Nephron (organoid): ENCODE measurements around the gene BTN3A1.
A peak's percentile ranks its signal among the peaks of the same experiment; 100 is the strongest.
"Not testable (repeated sequence)": the region's sequence is repeated elsewhere in the genome, so short reads cannot be mapped to it uniquely, and the experiment has no call there.

Experiments
- H3K27ac Mint-ChIP-seq, 3 experiments: 2 replicates each; pipeline ENCODE4 v1.8.0; 2020; ENCODE audit warnings: mixed read lengths in 3 of 3, mild to moderate bottlenecking in 2 of 3, moderate library complexity in 1 of 3
- H3K27me3 Mint-ChIP-seq: 2 replicates; pipeline ENCODE4 v1.8.0; 2021; ENCODE audit warnings: low read depth, mild to moderate bottlenecking, moderate library complexity, mixed read lengths
- H3K36me3 Mint-ChIP-seq: 2 replicates; pipeline ENCODE4 v1.8.0; 2020; ENCODE audit warnings: low read depth, mixed read lengths
- H3K4me1 Mint-ChIP-seq: 2 replicates; pipeline ENCODE4 v1.8.0; 2020; ENCODE audit warnings: mixed read lengths
- H3K4me3 Mint-ChIP-seq, 3 experiments: 2 replicates each; pipeline ENCODE4 v1.8.0; 2020; ENCODE audit warnings: mild to moderate bottlenecking in 3 of 3, mixed read lengths in 3 of 3, moderate library complexity in 2 of 3
- H3K9me3 Mint-ChIP-seq: 2 replicates; pipeline ENCODE4 v1.8.0; 2020; ENCODE audit warnings: mixed read lengths
- TF ChIP-seq, protein P1 (sequence below), 3 experiments: fragments of 200-600 bp; sonication (generic); IDR thresholded peaks; one replicate each; pipeline ENCODE4 v1.5.0; 2021; ENCODE audit warnings: antibody characterized with exemption in 3 of 3; ENCODE audit not compliant: unreplicated experiment in 3 of 3

The BTN3A1 gene

DNA sequence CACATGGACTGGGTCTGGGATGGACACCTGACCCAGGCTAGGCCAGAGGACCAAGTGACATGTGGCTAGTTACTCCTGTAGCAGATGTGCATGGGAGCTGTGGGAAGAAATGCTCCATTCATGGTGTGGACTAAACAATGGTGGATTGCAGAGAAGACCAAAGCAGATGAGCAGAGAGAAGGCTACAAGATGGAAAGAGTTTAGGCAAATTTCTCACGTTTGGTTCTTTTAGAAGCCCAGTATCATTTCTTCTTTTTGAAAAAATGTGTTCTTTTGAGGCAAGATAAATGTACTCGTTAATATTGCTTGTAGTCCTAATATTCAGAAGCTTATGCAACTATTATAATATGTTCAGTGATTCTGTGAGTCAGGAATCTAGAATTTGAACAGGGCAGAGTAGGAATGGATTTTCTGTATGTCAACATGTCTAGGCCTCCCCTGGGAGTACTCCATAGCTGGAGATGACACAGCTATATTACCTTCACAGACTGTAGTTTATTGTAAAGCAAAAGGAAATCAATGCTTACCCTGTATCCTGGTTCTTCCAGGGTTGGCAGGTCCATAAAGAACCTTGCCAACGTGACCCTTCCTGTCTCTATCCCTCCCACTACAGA lies 53.4 kb downstream of the BTN3A1 start:
- no peaks in the 10 kb centered on the region for H3K27me3 Mint-ChIP-seq
- H3K9me3 Mint-ChIP-seq = no peaks in the 10 kb centered on the region
- TF ChIP-seq, protein P1, sequence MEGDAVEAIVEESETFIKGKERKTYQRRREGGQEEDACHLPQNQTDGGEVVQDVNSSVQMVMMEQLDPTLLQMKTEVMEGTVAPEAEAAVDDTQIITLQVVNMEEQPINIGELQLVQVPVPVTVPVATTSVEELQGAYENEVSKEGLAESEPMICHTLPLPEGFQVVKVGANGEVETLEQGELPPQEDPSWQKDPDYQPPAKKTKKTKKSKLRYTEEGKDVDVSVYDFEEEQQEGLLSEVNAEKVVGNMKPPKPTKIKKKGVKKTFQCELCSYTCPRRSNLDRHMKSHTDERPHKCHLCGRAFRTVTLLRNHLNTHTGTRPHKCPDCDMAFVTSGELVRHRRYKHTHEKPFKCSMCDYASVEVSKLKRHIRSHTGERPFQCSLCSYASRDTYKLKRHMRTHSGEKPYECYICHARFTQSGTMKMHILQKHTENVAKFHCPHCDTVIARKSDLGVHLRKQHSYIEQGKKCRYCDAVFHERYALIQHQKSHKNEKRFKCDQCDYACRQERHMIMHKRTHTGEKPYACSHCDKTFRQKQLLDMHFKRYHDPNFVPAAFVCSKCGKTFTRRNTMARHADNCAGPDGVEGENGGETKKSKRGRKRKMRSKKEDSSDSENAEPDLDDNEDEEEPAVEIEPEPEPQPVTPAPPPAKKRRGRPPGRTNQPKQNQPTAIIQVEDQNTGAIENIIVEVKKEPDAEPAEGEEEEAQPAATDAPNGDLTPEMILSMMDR (IDR thresholded peaks at IDR 0.05; ENCODE audit: unreplicated experiment in 3 of 3) = no peak
- peak overlapping the region in 1 of 3 experiments; percentile 47 for H3K27ac Mint-ChIP-seq
- peak overlapping the region in 1 of 3 experiments; percentile 38 for H3K4me3 Mint-ChIP-seq
- peaks cover 34% of the 10 kb centered on the region for H3K4me1 Mint-ChIP-seq
- peaks cover 16% of the 10 kb centered on the region for H3K36me3 Mint-ChIP-seq

DNA sequence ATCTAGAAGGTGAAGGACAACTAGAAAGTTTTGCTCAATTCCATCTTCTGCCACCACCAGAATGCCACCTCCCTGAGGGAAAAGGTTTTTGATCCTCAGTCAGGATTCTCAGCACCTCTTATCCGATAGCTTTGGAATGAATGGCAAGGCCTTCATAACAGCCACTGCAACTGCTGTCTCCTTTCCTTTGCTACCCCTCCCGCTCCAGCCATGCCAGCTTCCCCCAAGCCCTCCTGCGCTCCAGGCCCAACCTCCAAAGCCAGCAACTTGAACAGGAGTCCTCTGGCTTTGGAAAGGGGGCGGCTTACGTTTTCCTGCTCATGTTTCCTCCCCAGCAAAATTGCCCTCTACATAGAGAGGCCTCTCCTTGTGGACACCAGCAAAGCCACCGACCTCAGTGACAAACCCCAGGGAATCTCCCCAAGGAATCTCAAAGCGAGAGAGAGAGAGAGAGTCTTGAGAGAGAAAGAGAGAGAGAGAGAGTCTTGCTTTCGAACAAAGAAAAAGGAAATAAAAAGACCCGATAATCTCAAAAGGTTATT lies 55.3 kb downstream of the BTN3A1 start:
- TF ChIP-seq, protein P1 (IDR thresholded peaks at IDR 0.05; ENCODE audit: unreplicated experiment in 3 of 3) = no peak
- no peaks in the 10 kb centered on the region for H3K9me3 Mint-ChIP-seq
- peaks cover 30% of the 10 kb centered on the region for H3K36me3 Mint-ChIP-seq
- H3K27ac Mint-ChIP-seq = peak overlapping the region; percentile 98 to 99 (median 98)
- H3K4me1 Mint-ChIP-seq = peaks cover 34% of the 10 kb centered on the region
- peak overlapping the region; percentile 98 for H3K4me3 Mint-ChIP-seq
- H3K27me3 Mint-ChIP-seq = no peaks in the 10 kb centered on the region

DNA sequence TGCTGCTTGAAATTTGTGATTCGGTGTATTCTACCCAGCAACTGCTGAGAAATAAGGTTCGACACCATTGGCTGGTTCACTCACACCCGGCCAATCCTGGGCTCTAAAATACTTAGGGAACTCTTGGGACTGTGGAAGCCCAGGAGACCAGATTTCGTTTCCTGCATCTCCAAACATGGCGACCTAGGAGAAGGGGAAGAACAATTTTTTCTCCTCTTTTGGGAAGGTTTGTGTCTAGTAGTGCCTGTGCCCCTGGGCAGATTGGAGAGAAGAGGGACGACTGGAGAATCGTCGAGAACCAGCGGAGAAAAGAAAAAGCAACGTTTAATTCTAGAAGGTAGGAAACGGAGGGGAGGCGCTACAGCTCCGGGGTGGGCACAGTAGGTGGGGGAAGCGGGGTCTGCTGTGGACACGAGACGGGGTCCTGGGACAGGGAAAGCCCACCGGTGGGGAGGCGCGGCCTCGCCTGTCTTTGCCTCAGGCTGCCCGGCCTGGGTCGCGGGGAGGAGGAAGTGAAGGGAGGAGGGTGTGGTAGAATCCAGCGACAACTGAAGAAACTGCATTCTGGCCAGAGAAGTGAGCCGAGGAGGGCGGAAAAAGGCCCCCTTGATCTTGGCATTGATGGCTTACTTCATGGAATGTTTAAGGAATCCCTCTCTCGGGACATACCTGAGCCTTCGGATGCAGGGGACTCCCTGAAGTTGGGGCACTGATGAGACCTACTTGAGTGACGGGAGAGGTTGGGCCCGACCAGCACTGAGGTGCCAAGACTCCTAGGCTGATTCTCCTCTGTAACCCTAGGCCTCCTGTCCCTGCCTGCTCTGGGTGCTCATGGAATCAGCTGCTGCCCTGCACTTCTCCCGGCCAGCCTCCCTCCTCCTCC lies 56.0 kb downstream of the BTN3A1 start, which contains the start of gene BTN2A1:
Gene BTN2A1, plus strand, starts transcription at position 150 of the 883 bp plus-strand sequence. Its CDS starts 682 bp downstream, at position 832.
- TF ChIP-seq, protein P1 (IDR thresholded peaks at IDR 0.05; ENCODE audit: unreplicated experiment in 3 of 3) = no peak
- Mint-ChIP-seq H3K4me1 (peaks cover 37% of the 10 kb centered on the region), H3K27me3 (no peaks in the 10 kb centered on the region), H3K4me3 (peak within 1 kb of the TSS; percentile 98), H3K9me3 (no peaks in the 10 kb centered on the region), H3K36me3 (peaks cover 37% of the 10 kb centered on the region), H3K27ac (peak within 1 kb of the TSS; percentile 98 to 99 (median 98))

DNA sequence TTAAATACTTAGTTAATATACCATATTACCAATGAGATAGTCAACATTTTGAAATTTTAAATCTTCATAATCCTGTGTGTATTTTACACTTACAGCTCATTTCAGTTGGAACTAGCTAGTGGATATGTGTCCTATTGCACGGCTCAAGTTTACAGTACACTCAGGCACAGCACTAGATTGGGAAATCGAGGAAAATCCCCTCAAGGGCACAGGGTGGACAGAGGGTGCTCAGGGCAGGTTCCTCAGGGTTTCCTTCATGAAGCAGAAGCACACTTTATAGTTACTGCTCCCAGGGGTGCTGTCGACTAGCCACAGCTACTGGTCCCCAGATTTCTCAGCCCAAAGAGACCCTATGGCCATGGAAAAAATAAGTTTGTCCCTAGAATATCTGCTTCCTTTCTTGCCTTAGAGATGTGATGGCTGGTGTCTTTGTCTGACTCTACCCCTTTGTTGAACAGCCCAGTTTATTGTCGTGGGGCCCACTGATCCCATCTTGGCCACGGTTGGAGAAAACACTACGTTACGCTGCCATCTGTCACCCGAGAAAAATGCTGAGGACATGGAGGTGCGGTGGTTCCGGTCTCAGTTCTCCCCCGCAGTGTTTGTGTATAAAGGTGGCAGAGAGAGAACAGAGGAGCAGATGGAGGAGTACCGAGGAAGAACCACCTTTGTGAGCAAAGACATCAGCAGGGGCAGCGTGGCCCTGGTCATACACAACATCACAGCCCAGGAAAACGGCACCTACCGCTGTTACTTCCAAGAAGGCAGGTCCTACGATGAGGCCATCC lies 57.1 kb downstream of the BTN3A1 start:
- H3K4me3 Mint-ChIP-seq = peak overlapping the region; percentile 79 to 84 (median 82)
- no peaks in the 10 kb centered on the region for H3K27me3 Mint-ChIP-seq
- peaks cover 49% of the 10 kb centered on the region for H3K36me3 Mint-ChIP-seq
- TF ChIP-seq, protein P1 (IDR thresholded peaks at IDR 0.05; ENCODE audit: unreplicated experiment in 3 of 3) = no peak
- H3K27ac Mint-ChIP-seq = peak overlapping the region; percentile 34 to 98 (median 42)
- no peaks in the 10 kb centered on the region for H3K9me3 Mint-ChIP-seq
- H3K4me1 Mint-ChIP-seq = peaks cover 40% of the 10 kb centered on the region

DNA sequence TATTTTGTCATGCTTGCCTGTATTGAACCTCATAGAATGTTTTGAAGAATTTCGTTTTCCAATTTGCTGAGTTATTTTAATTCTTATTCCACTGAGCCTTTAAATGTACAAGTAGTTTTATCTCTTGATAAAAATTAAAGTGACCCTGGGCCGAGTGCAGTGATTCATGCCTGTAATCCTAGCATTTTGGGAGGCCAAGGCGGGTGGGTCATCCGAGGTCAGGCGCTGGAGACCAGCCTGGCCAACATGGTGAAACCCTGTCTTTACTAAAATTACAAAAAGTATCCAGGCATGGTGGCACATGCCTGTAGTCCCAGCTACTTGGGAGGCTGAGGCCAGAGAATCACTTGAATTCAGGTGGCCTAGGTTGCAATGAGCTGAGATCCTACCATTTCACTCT lies 59.3 kb downstream of the BTN3A1 start:
- Mint-ChIP-seq H3K4me3 (peak overlapping the region; percentile 25 to 60 (median 52)), H3K4me1 (peaks cover 40% of the 10 kb centered on the region), H3K36me3 (peaks cover 70% of the 10 kb centered on the region)
- not testable (repeated sequence) for H3K27ac Mint-ChIP-seq, H3K27me3 Mint-ChIP-seq, H3K9me3 Mint-ChIP-seq
